Measurements from ENCODE around the gene AP3S2. TPM values are rescaled to one million over a fixed set of nuclear protein-coding genes. Genes with fewer than 3 reads are reported as not detected.

AP3S2 gene
- total and polyA plus RNA-seq, 2 of the 13 experiments (the other 11 are each of a cell fraction or from before 2014, with no cell fraction given), result 17.6 to 44.4 TPM

DNA sequence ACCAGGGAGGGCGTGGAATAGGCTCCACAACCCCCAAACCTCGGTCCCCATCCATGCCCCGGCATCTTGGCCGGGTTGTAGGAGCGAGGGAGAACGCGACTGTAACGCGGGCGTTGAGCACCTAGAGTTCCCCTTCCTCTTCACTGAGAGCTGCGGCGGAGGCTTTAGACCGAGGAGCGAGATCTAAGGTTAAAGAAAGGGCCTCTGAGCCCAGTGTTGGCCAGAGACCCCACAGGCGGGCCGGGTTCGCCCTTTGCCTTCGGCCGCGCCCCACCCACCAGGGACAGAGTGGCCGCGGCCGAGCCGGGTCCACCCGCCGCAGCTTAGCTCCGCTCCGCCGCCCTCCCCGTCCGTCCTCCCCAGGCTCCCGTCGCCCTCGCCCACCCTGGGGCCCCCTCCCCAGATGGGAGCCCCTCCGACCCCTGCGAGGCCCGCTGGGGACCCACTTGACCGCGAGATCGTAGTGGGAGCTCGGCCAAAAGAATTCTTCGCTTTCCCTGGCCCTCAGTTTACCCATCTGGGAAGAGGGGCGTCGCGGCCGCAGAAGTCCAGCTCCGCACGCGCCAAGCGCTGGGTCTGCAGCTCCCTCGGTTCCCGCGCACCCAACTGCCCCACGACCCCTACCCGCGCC lies 79.6 kb downstream of the AP3S2 start (continued):
- TF ChIP-seq, protein P1, sequence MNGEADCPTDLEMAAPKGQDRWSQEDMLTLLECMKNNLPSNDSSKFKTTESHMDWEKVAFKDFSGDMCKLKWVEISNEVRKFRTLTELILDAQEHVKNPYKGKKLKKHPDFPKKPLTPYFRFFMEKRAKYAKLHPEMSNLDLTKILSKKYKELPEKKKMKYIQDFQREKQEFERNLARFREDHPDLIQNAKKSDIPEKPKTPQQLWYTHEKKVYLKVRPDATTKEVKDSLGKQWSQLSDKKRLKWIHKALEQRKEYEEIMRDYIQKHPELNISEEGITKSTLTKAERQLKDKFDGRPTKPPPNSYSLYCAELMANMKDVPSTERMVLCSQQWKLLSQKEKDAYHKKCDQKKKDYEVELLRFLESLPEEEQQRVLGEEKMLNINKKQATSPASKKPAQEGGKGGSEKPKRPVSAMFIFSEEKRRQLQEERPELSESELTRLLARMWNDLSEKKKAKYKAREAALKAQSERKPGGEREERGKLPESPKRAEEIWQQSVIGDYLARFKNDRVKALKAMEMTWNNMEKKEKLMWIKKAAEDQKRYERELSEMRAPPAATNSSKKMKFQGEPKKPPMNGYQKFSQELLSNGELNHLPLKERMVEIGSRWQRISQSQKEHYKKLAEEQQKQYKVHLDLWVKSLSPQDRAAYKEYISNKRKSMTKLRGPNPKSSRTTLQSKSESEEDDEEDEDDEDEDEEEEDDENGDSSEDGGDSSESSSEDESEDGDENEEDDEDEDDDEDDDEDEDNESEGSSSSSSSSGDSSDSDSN (CRISPR knock-in tag; IDR thresholded peaks at IDR 0.05), result peak; percentile 37; the same call in 1 of the 2 replicates
- TF ChIP-seq ZNF275 (CRISPR knock-in tag; IDR thresholded peaks at IDR 0.05; ENCODE audit: borderline replicate concordance) (no peak), TP53 (CRISPR knock-in tag; conservative IDR thresholded peaks at IDR 0.05) (no peak), ZNF652 (CRISPR knock-in tag; IDR thresholded peaks at IDR 0.05; ENCODE audit: borderline replicate concordance, low read depth) (no peak), ZBTB10 (CRISPR knock-in tag; IDR thresholded peaks at IDR 0.05; ENCODE audit: borderline replicate concordance) (0 out of 2 replicates have a peak, but pooled peaks have one; percentile 4), ZFY (CRISPR knock-in tag; IDR thresholded peaks at IDR 0.05) (peak; percentile 32), SOX5 (CRISPR knock-in tag; IDR thresholded peaks at IDR 0.05; ENCODE audit: borderline replicate concordance) (no peak), ONECUT2 (CRISPR knock-in tag; IDR thresholded peaks at IDR 0.05) (no peak), TEAD2 (CRISPR knock-in tag; IDR thresholded peaks at IDR 0.05) (no peak), ZSCAN20 (CRISPR knock-in tag; IDR thresholded peaks at IDR 0.05; ENCODE audit: borderline replicate concordance) (no peak), ZBTB7A (CRISPR knock-in tag; IDR thresholded peaks at IDR 0.05) (peak; percentile 50), ETS1 (CRISPR knock-in tag; IDR thresholded peaks at IDR 0.05) (no peak), KDM3A (CRISPR knock-in tag; IDR thresholded peaks at IDR 0.05; ENCODE audit: low read depth) (no peak), ZNF644 (CRISPR knock-in tag; IDR thresholded peaks at IDR 0.05; ENCODE audit: low read depth) (no peak), JUN (CRISPR knock-in tag; IDR thresholded peaks at IDR 0.05) (no peak), ZIK1 (CRISPR knock-in tag; IDR thresholded peaks at IDR 0.05; ENCODE audit: borderline replicate concordance, low read depth) (peak; percentile 32; the same call in 1 of the 2 replicates), LBX2 (CRISPR knock-in tag; IDR thresholded peaks at IDR 0.05; ENCODE audit: borderline replicate concordance) (no peak), KMT2B (CRISPR knock-in tag; IDR thresholded peaks at IDR 0.05) (no peak), NCOA1 (CRISPR knock-in tag; IDR thresholded peaks at IDR 0.05) (peak; percentile 43; the same call in 1 of the 2 replicates), STAG1 (CRISPR knock-in tag; IDR thresholded peaks at IDR 0.05) (no peak), NFKBIZ (CRISPR knock-in tag; IDR thresholded peaks at IDR 0.05) (no peak), RFX3 (CRISPR knock-in tag; IDR thresholded peaks at IDR 0.05) (no peak)
- TF ChIP-seq, protein P2, sequence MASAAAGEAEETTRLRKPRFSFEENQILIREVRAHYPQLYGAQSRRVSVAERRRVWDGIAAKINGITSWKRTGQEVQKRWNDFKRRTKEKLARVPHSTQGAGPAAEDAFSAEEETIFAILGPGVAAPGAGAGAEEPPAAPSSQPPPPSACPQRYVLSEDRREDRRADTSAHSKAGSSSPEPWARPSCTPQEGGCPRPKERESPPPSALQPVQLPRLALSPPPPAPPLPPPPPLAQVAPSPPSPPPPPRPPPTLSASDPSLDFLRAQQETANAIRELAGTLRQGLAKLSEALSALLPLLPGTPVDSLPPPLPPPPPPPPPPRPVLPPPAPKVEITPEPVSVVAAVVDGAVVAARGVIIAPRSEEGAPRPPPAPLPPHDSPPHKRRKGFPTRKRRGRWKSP (CRISPR knock-in tag; IDR thresholded peaks at IDR 0.05), result no peak

Data from HepG2 (cell line).